ENCODE results near the gene NHSL2.

- TF ChIP-seq ZSCAN9 (CRISPR knock-in tag; IDR thresholded peaks at IDR 0.05; ENCODE audit: borderline replicate concordance): no peak
- TF ChIP-seq NPAS2 (CRISPR knock-in tag; IDR thresholded peaks at IDR 0.05; ENCODE audit: borderline replicate concordance): no peak
Measured at GRCh38 chrX:72159769-72160168, 249.1 kb downstream of the NHSL2 start.

Data from HepG2 (cell line).